GM12873 (cell line): ENCODE results near the gene TNFSF4.

Experiments
- TF ChIP-seq, protein P1 (sequence below): IDR thresholded peaks from 2 replicates; pipeline ENCODE4 v1.5.1; 2012; ENCODE audit warnings: low read depth, mild to moderate bottlenecking, moderate library complexity, low read length, control low read depth; ENCODE audit not compliant: insufficient read depth; ENCODE audit errors: missing control alignments

The TNFSF4 gene

DNA sequence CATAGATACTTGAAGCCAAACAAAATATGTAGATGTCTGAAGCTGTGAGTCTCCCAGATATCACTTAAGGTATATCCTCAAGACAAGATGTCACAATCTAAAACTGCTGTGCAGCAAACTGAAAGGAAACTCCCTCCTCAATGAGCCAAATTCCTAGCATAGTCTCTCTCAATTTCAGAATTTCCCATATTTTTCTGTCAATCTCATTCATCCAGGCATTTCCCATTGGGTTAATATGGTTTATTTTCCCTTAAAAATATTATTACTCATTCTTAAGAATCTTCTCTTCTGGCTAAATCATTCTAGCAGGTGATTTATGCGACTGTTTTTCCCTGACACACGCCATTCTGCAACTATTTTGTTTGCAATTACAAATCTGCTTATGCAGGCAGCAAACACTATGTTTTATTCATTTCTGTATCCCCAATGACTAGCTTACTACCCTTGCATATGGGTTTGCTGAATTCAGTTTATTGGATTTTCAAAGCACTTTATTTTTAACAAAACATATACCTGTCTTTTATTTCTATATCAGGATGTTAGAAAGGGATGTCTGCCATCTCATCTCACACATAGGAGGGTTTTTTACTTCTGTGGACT is 69.9 kb downstream of the TNFSF4 start:
- TF ChIP-seq, protein P1, sequence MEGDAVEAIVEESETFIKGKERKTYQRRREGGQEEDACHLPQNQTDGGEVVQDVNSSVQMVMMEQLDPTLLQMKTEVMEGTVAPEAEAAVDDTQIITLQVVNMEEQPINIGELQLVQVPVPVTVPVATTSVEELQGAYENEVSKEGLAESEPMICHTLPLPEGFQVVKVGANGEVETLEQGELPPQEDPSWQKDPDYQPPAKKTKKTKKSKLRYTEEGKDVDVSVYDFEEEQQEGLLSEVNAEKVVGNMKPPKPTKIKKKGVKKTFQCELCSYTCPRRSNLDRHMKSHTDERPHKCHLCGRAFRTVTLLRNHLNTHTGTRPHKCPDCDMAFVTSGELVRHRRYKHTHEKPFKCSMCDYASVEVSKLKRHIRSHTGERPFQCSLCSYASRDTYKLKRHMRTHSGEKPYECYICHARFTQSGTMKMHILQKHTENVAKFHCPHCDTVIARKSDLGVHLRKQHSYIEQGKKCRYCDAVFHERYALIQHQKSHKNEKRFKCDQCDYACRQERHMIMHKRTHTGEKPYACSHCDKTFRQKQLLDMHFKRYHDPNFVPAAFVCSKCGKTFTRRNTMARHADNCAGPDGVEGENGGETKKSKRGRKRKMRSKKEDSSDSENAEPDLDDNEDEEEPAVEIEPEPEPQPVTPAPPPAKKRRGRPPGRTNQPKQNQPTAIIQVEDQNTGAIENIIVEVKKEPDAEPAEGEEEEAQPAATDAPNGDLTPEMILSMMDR, result no peak

DNA sequence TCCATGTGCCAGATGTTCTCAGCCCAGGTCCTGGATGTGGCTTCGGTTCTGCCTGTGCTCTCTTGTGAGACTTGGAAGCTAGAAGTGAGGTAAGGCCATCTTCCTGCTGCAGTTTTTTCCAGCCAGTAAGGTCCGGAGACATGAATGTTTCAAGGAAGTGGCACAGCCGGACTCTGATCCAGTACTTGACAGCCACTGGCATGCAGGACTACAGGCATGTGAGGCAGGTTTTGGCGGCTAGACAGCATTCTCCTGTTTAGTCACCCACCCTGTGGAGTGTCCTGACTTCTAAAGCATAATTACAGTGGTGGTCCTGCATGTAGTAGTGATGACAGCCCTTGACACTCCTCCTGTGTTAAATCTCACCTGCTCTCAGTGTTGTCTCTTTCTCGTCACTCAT is 72.3 kb downstream of the TNFSF4 start:
- TF ChIP-seq, protein P1, result no peak

DNA sequence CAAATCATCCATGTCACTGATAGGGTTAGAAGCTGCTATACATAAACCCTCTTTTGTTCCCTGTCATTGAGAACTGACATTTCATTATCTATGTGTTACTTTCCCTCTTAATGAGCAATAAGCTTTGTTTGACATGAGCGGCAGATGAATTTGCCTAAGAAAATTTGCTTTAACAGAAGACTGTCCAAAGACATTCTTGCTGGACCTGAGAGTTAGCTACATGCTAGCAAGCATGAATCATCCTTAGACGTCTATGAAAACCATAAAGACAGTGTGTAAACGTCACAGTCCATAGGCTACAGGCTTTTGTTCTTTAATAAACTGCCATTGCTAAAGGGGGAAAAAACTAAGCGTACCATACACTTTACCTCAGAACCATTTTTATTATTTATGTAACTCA is 73.1 kb downstream of the TNFSF4 start:
- TF ChIP-seq, protein P1, result no peak
